Large intestine (tissue), 3 donors: ENCODE data around the gene CHD1. TPM values are rescaled to one million over a fixed set of nuclear protein-coding genes. Genes with fewer than 3 reads are reported as not detected.
"Not testable (repeated sequence)": the region's sequence is repeated elsewhere in the genome, so short reads cannot be mapped to it uniquely, and the experiment has no call there.

Source experiments
- DNase-seq, 2 donors: peaks; one replicate each; pipeline versions ENCODE4 v3.0.0 to v3.0.0-alpha.2; 2013
- H3K27ac ChIP-seq: one replicate; pipeline ENCODE4 v1.5.1; 2013; ENCODE audit warnings: low read length
- H3K27me3 ChIP-seq: 2 replicates; pipeline ENCODE4 v1.6.1; 2013; ENCODE audit warnings: low read length; ENCODE audit not compliant: control insufficient read depth, insufficient read depth
- H3K36me3 ChIP-seq: 2 replicates; pipeline ENCODE4 v1.6.1; 2013; ENCODE audit warnings: low read length; ENCODE audit not compliant: control insufficient read depth, insufficient read depth
- H3K4me1 ChIP-seq: one replicate; pipeline ENCODE4 v1.6.1; 2013; ENCODE audit warnings: low read length; ENCODE audit not compliant: control insufficient read depth, insufficient read depth
- H3K4me3 ChIP-seq: one replicate; pipeline ENCODE4 v1.5.1; 2013; ENCODE audit warnings: low read length
- H3K9me3 ChIP-seq: one replicate; pipeline ENCODE4 v1.6.1; 2013; ENCODE audit warnings: mild to moderate bottlenecking, low read depth, low read length, moderate library complexity; ENCODE audit not compliant: control insufficient read depth
- WGBS: methylation state at CpG from one replicate; pipeline ENCODE4 v1.1.5; 2013; ENCODE audit warnings: low lambda C conversion rate; ENCODE audit not compliant: insufficient coverage; 5-methylcytosine and 5-hydroxymethylcytosine counted together
- polyA plus RNA-seq: library from polyadenylated mRNA; unstranded; fragments of 120-200 nt; gene quantifications from one replicate; pipeline ENCODE4 v1.2.1, GENCODE V29; 2013

The CHD1 gene
- polyA plus RNA-seq, 1 donor: 49.4 TPM

DNA sequence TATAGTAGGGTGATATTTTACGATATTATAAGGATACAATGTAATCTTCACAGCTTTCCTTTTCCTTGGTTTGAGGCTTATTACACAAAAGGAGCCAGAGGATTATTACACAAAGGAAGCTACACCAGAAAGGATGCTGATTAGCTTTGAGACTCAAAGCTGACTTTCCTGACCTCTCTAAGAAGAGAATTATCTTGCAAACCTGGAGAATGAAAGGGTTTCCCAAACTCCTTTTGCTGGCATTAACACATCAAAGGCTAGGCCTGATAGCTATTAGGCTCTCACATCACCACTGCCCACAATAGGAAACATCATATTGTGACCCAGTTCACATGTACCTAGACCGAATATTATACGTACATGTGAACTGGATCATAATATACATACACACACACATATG is 34.2 kb upstream of the CHD1 start:
- no peaks in the 10 kb centered on the region for H3K27me3 ChIP-seq
- 100% methylated on average over 1 of the region's 3 CpGs for WGBS

DNA sequence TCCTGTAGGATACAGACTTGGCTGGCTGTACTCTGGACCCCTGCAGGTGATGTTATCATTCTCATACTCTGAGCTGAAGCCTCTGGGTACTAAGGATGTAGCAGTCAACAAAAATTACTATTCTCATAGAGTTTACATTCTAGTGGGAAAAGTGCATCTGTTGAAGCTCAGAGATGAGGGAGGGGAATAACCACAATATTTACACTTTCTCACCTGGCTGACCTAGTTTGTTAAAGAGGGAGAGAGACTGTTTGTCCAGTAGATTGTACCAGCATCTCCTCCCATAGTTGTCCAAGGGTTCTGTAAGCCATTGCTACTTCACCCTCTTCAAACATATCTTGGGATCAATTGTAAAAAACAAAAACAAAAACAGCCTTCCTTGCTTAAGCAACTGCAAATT is 33.8 kb upstream of the CHD1 start:
- H3K27ac ChIP-seq: no peak overlapping the region
- H3K9me3 ChIP-seq: peaks cover 2% of the 10 kb centered on the region
- H3K4me3 ChIP-seq: no peak overlapping the region
- H3K36me3 ChIP-seq: no peaks in the 10 kb centered on the region
- no peaks in the 10 kb centered on the region for H3K27me3 ChIP-seq
- H3K4me1 ChIP-seq: no peaks in the 10 kb centered on the region
- DNase-seq: no peak

More for the DNA sequence above, 34.2 kb upstream of the CHD1 start:
- Histone ChIP-seq H3K27ac (no peak overlapping the region), H3K4me1 (no peaks in the 10 kb centered on the region), H3K9me3 (peaks cover 2% of the 10 kb centered on the region), H3K4me3 (no peak overlapping the region), H3K36me3 (no peaks in the 10 kb centered on the region)
- DNase-seq: no peak

- WGBS: 86% methylated on average over 2 of the region's 3 CpGs
- DNase-seq: no peak
These were observed 33.0 kb upstream of the CHD1 start for GRCh38 chr5:98961665-98962344.

DNA sequence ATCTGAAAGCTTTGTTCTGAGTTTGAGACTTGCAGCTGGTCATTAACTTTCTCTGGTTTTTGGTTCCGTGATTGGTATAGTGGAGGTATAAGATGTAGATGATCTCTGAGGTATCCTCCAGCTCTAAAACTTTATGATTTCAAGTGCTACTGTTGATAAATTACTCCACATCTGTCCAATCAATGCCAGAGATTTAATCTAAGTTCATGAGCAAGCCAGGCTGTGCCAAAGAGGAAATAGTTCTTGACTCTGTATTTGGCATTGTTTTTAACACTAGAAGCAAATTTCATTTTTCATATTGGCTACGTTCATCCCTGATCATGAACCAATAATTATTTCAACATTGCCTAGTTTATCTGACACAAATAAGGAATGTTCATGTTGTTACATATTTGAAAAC is 28.5 kb upstream of the CHD1 start:
- 100% methylated on average over 1 of the region's 2 CpGs for WGBS
- Histone ChIP-seq H3K4me3 (no peak overlapping the region), H3K36me3 (no peaks in the 10 kb centered on the region), H3K9me3 (no peaks in the 10 kb centered on the region), H3K27me3 (no peaks in the 10 kb centered on the region), H3K4me1 (no peaks in the 10 kb centered on the region), H3K27ac (no peak overlapping the region)
- DNase-seq: no peak

More at GRCh38 chr5:98961665-98962344, 33.0 kb upstream of the CHD1 start:
- no peaks in the 10 kb centered on the region for H3K36me3 ChIP-seq
- peaks cover 2% of the 10 kb centered on the region for H3K9me3 ChIP-seq
- H3K27ac ChIP-seq: no peak overlapping the region
- no peak overlapping the region for H3K4me3 ChIP-seq
- H3K27me3 ChIP-seq: no peaks in the 10 kb centered on the region
- no peaks in the 10 kb centered on the region for H3K4me1 ChIP-seq

DNA sequence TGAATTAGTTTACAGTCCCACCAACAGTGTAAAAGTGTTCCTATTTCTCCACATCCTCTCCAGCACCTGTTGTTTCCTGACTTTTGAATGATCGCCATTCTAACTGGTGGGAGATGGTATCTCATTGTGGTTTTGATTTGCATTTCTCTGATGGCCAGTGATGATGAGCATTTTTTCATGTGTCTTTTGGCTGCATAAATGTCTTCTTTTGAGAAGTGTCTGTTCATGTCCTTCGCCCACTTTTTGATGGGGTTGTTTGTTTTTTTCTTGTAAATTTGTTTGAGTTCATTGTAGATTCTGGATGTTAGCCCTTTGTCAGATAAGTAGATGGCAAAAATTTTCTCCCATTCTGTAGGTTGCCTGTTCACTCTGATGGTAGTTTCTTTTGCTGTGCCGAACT is 27.1 kb upstream of the CHD1 start:
- DNase-seq: not testable (repeated sequence)
- no CpG with 5 or more reads among the region's 3 CpGs for WGBS

DNA sequence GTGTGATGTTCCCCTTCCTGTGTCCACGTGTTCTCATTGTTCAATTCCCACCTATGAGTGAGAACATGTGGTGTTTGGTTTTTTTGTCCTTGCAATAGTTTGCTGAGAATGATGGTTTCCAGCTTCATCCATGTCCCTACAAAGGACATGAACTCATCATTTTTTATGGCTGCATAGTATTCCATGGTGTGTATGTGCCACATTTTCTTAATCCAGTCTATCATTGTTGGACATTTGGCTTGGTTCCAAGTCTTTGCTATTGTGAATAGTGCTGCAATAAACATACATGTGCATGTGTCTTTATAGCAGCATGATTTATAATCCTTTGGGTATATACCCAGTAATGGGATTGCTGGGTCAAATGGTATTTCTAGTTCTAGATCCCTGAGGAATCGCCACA is 26.7 kb upstream of the CHD1 start:
- not testable (repeated sequence) for H3K4me3 ChIP-seq, H3K9me3 ChIP-seq, DNase-seq, H3K27ac ChIP-seq, H3K36me3 ChIP-seq, H3K4me1 ChIP-seq, H3K27me3 ChIP-seq
- WGBS: no CpG with 5 or more reads among the region's 2 CpGs

More for the DNA sequence above, 27.1 kb upstream of the CHD1 start:
- not testable (repeated sequence) for H3K4me3 ChIP-seq, H3K27ac ChIP-seq, H3K36me3 ChIP-seq, H3K27me3 ChIP-seq, H3K4me1 ChIP-seq, H3K9me3 ChIP-seq

GRCh38 chr5:98954392-98955028 is 25.7 kb upstream of the CHD1 start:
- no peak overlapping the region for H3K4me3 ChIP-seq
- no CpG with 5 or more reads among the region's 5 CpGs for WGBS
- H3K27me3 ChIP-seq: no peaks in the 10 kb centered on the region
- H3K27ac ChIP-seq: no peak overlapping the region
- H3K36me3 ChIP-seq: no peaks in the 10 kb centered on the region
- H3K9me3 ChIP-seq: no peaks in the 10 kb centered on the region
- no peaks in the 10 kb centered on the region for H3K4me1 ChIP-seq
- no peak for DNase-seq

GRCh38 chr5:98942847-98943246 is 14.0 kb upstream of the CHD1 start:
- Histone ChIP-seq H3K4me3 (no peak overlapping the region), H3K27ac (no peak overlapping the region), H3K27me3 (no peaks in the 10 kb centered on the region), H3K36me3 (no peaks in the 10 kb centered on the region), H3K4me1 (no peaks in the 10 kb centered on the region), H3K9me3 (no peaks in the 10 kb centered on the region)
- DNase-seq: no peak
- 86% methylated on average over 1 of the region's 3 CpGs for WGBS

- Histone ChIP-seq H3K4me1 (no peaks in the 10 kb centered on the region), H3K9me3 (no peaks in the 10 kb centered on the region), H3K4me3 (no peak overlapping the region), H3K27ac (no peak overlapping the region), H3K36me3 (no peaks in the 10 kb centered on the region), H3K27me3 (no peaks in the 10 kb centered on the region)
- DNase-seq: no peak
- 89% methylated on average over 6 of the region's 6 CpGs for WGBS
These were observed 12.5 kb upstream of the CHD1 start for GRCh38 chr5:98941131-98941883.

GRCh38 chr5:98940581-98940980 is 11.8 kb upstream of the CHD1 start:
- H3K9me3 ChIP-seq: no peaks in the 10 kb centered on the region
- no peak overlapping the region for H3K4me3 ChIP-seq
- H3K27ac ChIP-seq: no peak overlapping the region
- H3K36me3 ChIP-seq: no peaks in the 10 kb centered on the region
- WGBS: 80% methylated on average over 1 of the region's 2 CpGs
- no peaks in the 10 kb centered on the region for H3K27me3 ChIP-seq
- H3K4me1 ChIP-seq: no peaks in the 10 kb centered on the region
- peak in 1 of 2 donors; percentile 21 for DNase-seq
